ENCODE results near the gene RGS7. TPM values are rescaled to one million over a fixed set of nuclear protein-coding genes. Genes with fewer than 3 reads are reported as not detected.

Gene RGS7
- under 1 TPM in 2 of 4 donors, not detected in 2; 0.11 to 0.33 TPM for total RNA-seq

DNA sequence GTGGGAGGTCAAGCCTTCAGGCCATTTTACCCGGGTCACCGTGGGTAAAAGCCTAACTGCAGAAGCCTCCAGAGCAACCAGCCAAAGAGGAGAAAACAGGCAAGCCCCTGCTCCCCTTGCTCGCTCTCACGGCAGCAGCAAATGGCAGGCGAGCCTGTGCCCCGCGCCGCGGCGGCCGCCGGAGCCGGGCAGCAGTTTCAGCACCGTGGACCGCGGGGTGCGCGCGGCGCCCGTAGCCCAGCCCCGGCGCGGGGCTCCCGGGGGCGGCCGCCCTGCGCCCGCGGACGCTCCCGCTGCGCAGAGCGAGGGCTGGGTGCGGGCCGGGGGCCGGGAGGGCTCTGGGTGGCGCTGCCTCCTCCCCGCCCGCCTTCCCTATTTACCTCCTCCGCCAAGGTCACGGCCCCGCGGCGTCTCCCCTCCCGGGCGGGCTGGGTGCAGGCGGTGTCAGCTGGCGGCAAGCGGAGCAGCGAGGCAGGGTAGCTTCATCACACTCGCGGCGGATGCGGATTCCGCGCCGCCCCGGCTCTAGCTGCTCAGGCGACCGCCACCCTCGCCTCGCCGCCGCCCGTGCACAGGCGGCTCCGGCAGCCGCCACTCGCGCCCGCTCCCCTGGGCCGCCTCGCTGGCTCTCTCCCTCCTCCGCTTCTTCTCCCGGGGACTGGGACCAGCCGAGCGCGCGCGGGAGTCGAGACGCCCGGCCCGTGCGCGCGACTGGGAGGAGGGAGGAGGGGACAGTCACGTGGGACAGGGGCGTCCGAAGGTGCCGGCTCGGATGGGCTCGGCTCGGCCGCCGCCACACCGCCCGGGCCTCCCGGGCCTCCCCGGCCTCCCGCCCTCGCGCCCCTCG is at the start of gene RGS7:
TSS of gene RGS7 (minus strand) at position 687 of the 847 bp plus-strand sequence.
- Histone ChIP-seq H3K36me3 (no peaks in the 10 kb centered on the region), H3K4me1 (peaks cover 0 to 16% (median 13%) of the 10 kb centered on the region in 4 donors), H3K4me3 (peak within 1 kb of the TSS; percentile 56 to 61 (median 56)), H3K27me3 (peaks cover 0 to 48% (median 3%) of the 10 kb centered on the region in 4 donors), H3K27ac (replicated peaks in 1 of 4) (no peak within 1 kb of the TSS), H3K9me3 (no peaks in the 10 kb centered on the region)
- WGBS = 0% methylated on average over 1 of the region's 105 CpGs
- TF ChIP-seq POLR2AphosphoS5 (IDR thresholded peaks at IDR 0.05) (no peak), EP300 (IDR thresholded peaks at IDR 0.05) (no peak), POLR2A (IDR thresholded peaks at IDR 0.05; ENCODE audit: low read depth) (no peak)
- TF ChIP-seq, protein P1, sequence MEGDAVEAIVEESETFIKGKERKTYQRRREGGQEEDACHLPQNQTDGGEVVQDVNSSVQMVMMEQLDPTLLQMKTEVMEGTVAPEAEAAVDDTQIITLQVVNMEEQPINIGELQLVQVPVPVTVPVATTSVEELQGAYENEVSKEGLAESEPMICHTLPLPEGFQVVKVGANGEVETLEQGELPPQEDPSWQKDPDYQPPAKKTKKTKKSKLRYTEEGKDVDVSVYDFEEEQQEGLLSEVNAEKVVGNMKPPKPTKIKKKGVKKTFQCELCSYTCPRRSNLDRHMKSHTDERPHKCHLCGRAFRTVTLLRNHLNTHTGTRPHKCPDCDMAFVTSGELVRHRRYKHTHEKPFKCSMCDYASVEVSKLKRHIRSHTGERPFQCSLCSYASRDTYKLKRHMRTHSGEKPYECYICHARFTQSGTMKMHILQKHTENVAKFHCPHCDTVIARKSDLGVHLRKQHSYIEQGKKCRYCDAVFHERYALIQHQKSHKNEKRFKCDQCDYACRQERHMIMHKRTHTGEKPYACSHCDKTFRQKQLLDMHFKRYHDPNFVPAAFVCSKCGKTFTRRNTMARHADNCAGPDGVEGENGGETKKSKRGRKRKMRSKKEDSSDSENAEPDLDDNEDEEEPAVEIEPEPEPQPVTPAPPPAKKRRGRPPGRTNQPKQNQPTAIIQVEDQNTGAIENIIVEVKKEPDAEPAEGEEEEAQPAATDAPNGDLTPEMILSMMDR (IDR thresholded peaks at IDR 0.05) = no peak
- intact Hi-C loops (cut with DNase I) = no loop called here
- DNase-seq (ENCODE audit: extremely low spot score) = no peak

DNA sequence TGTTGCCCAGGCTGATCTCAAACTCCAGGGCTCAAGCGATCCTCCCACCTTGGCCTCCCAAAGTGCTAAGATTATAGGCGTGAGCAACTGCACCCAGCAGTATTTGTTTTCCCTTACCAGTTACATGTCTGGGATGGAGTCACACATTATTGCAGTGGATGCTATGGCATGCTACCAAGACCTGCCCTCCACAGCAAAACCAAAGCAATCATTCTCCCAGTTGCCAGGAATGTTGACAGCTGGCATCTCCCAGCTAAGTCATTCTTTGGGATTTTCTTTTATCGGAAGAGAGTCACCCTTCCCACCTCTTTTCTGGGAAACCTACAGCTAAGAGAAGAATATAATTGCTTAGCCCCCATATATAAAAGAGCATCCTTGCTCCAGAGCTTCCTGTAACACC is 49.4 kb upstream of the RGS7 start:
- Histone ChIP-seq H3K27ac (replicated peaks in 1 of 4) (no peak overlapping the region), H3K4me3 (no peak overlapping the region), H3K27me3 (no peaks in the 10 kb centered on the region), H3K4me1 (no peaks in the 10 kb centered on the region), H3K36me3 (no peaks in the 10 kb centered on the region), H3K9me3 (no peaks in the 10 kb centered on the region)
- TF ChIP-seq POLR2A (IDR thresholded peaks at IDR 0.05; ENCODE audit: low read depth) (no peak), POLR2AphosphoS5 (IDR thresholded peaks at IDR 0.05) (no peak), EP300 (IDR thresholded peaks at IDR 0.05) (no peak)
- TF ChIP-seq, protein P1 (IDR thresholded peaks at IDR 0.05) = no peak
- no peak for DNase-seq (ENCODE audit: extremely low spot score)
- intact Hi-C loops (cut with DNase I) = no loop called here
- 94% methylated on average over 3 of the region's 3 CpGs for WGBS

DNA sequence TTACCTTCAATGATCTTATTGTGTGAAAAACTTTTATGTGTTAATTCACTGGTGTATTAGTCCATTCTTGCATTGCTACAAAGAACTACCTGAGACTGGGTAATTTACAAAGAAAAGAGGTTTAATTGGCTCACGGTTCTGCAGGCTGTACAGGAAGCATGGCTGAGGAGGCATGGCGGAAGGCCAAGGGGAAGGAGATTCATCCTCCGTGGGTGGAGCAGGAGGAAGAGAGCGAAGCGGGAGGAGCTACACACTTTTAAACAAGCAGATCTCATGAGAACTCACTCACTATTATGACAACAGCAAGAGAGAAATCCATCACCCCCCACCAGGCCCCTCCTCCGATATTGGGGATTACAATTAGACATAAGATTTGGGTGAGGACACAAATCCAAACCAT is 44.2 kb upstream of the RGS7 start:
- no peaks in the 10 kb centered on the region for H3K27me3 ChIP-seq
- no peak for TF ChIP-seq POLR2AphosphoS5 (IDR thresholded peaks at IDR 0.05)
- no peak for TF ChIP-seq POLR2A (IDR thresholded peaks at IDR 0.05; ENCODE audit: low read depth)
- TF ChIP-seq, protein P1 (IDR thresholded peaks at IDR 0.05) = no peak
- TF ChIP-seq EP300 (IDR thresholded peaks at IDR 0.05) = no peak
- no peak for DNase-seq (ENCODE audit: extremely low spot score)
- H3K27ac ChIP-seq (replicated peaks in 1 of 4) = no peak overlapping the region
- intact Hi-C loops (cut with DNase I) = no loop called here
- H3K4me1 ChIP-seq = no peaks in the 10 kb centered on the region
- H3K36me3 ChIP-seq = no peaks in the 10 kb centered on the region
- WGBS = 80% methylated on average over 6 of the region's 6 CpGs
- no peaks in the 10 kb centered on the region for H3K9me3 ChIP-seq
- H3K4me3 ChIP-seq = no peak overlapping the region

DNA sequence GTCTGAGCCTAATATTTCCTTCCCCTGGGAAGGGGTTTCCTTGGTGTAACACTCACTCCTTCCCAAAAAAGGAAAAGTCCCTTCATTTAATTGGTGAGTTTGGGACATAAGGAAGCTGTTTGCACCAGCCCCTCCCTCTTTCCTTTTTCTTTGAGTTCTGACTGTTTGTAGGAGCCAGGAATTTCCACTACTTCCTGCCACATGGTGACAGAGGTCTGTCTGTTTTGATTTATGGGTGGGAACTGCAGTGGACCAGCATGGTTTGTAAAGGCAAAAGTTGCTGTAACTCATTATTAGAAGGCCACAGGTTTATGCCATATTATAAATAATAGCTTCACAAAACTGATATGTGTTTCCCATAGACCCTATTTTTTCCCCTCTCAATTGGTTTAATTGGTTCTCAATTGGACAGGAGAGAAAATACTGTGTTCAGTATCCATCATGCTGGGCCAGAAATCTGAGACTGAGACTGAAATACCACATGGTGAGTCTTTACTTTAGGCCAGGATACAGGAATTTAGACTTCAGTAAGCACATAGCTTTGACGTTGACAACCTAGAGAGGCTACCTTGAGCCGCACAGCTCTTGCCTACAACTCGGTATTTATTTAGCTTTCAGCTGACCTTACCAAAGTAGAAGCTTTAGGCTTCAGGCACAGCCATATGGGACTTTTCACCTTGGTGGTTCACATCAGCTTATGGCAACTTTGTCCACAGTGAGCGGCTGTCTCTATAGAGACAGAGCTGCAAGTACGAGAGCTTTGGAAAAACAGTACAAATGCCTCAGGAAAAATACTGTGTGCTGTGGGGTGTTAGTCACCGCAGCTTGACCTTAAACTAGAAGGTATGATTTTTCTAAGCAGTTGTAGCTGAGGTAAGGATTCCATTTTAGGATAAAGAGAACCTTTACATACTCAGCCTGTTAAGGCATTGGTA is 40.0 kb upstream of the RGS7 start:
- Histone ChIP-seq H3K4me1 (no peaks in the 10 kb centered on the region), H3K9me3 (no peaks in the 10 kb centered on the region), H3K4me3 (no peak overlapping the region), H3K27me3 (no peaks in the 10 kb centered on the region), H3K27ac (replicated peaks in 1 of 4) (no peak overlapping the region), H3K36me3 (no peaks in the 10 kb centered on the region)
- intact Hi-C loops (cut with DNase I) = no loop called here
- TF ChIP-seq POLR2A (IDR thresholded peaks at IDR 0.05; ENCODE audit: low read depth) = no peak
- no peak for TF ChIP-seq EP300 (IDR thresholded peaks at IDR 0.05)
- TF ChIP-seq, protein P1 (IDR thresholded peaks at IDR 0.05) = no peak
- TF ChIP-seq POLR2AphosphoS5 (IDR thresholded peaks at IDR 0.05) = no peak
- DNase-seq (ENCODE audit: extremely low spot score) = peak; percentile 50
- WGBS = 45% methylated on average over 6 of the region's 6 CpGs

All from esophagus muscularis mucosa (tissue), 4 donors.